IMR-90 (cell line): Measurements from ENCODE around the gene PSRC1. TPM values are rescaled to one million over a fixed set of nuclear protein-coding genes. Genes with fewer than 3 reads are reported as not detected.

ENCODE experiments used
- ATAC-seq: fragments of 200-7000 bp; cut with Tn5 transposase; 2 replicates; pipeline ENCODE4 v1.9.1; 2020; ENCODE audit warnings: low read depth, mild to moderate bottlenecking, moderate library complexity
- BruUV-seq: library from RNA; stranded (reverse); fragments of 400-500 nt; replicated peaks from 2 replicates; lab custom pipeline; 2021; lab: Mats Ljungman, UMichigan
- CTCF ChIA-PET: fragments of 300-600 bp; formaldehyde crosslinking; extraction: SDS; loops from one replicate; lab custom pipeline; 2021; ENCODE audit warnings: antibody characterized with exemption; lab: Yijun Ruan, JAX
- POLR2A ChIA-PET: fragments of 300-600 bp; sonication (Branson Sonifier 250); formaldehyde crosslinking; loops from one replicate; lab custom pipeline; 2022; ENCODE audit warnings: antibody characterized with exemption; ENCODE audit not compliant: unreplicated experiment; lab: Charles Lee
- DNase-seq: peaks from one replicate; pipeline ENCODE4 v3.0.0; 2013
- H2AFZ ChIP-seq: replicated peaks from 2 replicates; pipeline ENCODE3; 2013; ENCODE audit warnings: low read length, mild to moderate bottlenecking; ENCODE audit not compliant: poor library complexity
- H2AK5ac ChIP-seq: 2 replicates; pipeline ENCODE4 v1.6.1; 2013; ENCODE audit warnings: low read depth, low read length, inconsistent platforms
- H2AK9ac ChIP-seq: replicated peaks from 2 replicates; pipeline ENCODE3; 2013; ENCODE audit warnings: mild to moderate bottlenecking, low read depth, low read length, moderate library complexity; ENCODE audit not compliant: poor library complexity
- H2BK120ac ChIP-seq: 2 replicates; pipeline ENCODE4 v1.6.1; 2013; ENCODE audit warnings: low read depth, low read length, inconsistent platforms
- H2BK15ac ChIP-seq: 3 replicates; pipeline ENCODE4 v1.6.1; 2013; ENCODE audit warnings: low read depth, low read length, inconsistent platforms
- H2BK20ac ChIP-seq: 2 replicates; pipeline ENCODE4 v1.6.1; 2013; ENCODE audit warnings: low read depth, mild to moderate bottlenecking, inconsistent platforms, low read length, moderate library complexity
- H2BK5ac ChIP-seq: 2 replicates; pipeline ENCODE4 v1.6.1; 2013; ENCODE audit warnings: mild to moderate bottlenecking, low read depth, low read length, inconsistent platforms; ENCODE audit not compliant: poor library complexity, severe bottlenecking
- H3K14ac ChIP-seq: replicated peaks from 2 replicates; pipeline ENCODE4 v1.6.1; 2013; ENCODE audit warnings: low read depth, low read length, inconsistent platforms
- H3K18ac ChIP-seq: 2 replicates; pipeline ENCODE4 v1.6.1; 2013; ENCODE audit warnings: low read depth, low read length, control low read depth
- H3K23ac ChIP-seq: 2 replicates; pipeline ENCODE4 v1.6.1; 2013; ENCODE audit warnings: low read depth, low read length, inconsistent platforms
- H3K27ac ChIP-seq: 2 replicates; pipeline ENCODE4 v1.5.1; 2013; ENCODE audit warnings: mild to moderate bottlenecking, control low read depth, low read length; ENCODE audit not compliant: insufficient read depth
- H3K27me3 ChIP-seq: 2 replicates; pipeline ENCODE4 v1.6.1; 2013; ENCODE audit warnings: low read length; ENCODE audit not compliant: control insufficient read depth, insufficient read depth
- H3K36me3 ChIP-seq: 2 replicates; pipeline ENCODE4 v1.6.1; 2013; ENCODE audit warnings: low read length, mixed read lengths; ENCODE audit not compliant: control insufficient read depth, insufficient read depth
- H3K4ac ChIP-seq: 2 replicates; pipeline ENCODE4 v1.6.1; 2013; ENCODE audit warnings: low read depth, low read length, inconsistent platforms
- H3K4me1 ChIP-seq: 2 replicates; pipeline ENCODE4 v1.6.1; 2013; ENCODE audit warnings: low read length, mixed read lengths; ENCODE audit not compliant: control insufficient read depth, insufficient read depth
- H3K4me2 ChIP-seq: 2 replicates; pipeline ENCODE4 v1.6.1; 2013; ENCODE audit warnings: low read depth, mild to moderate bottlenecking, control low read depth, low read length, moderate library complexity
- H3K4me3 ChIP-seq: 2 replicates; pipeline ENCODE4 v1.5.1; 2013; ENCODE audit warnings: low read depth, mild to moderate bottlenecking, control low read depth, low read length, moderate library complexity; ENCODE audit not compliant: insufficient read depth
- H3K56ac ChIP-seq: 2 replicates; pipeline ENCODE4 v1.6.1; 2013; ENCODE audit warnings: low read length, inconsistent platforms; ENCODE audit not compliant: insufficient read depth; ENCODE audit errors: extremely low read depth
- H3K79me1 ChIP-seq, 2 experiments: 2 replicates each; pipeline ENCODE4 v1.6.1; 2013; ENCODE audit warnings: low read length in 2 of 2, inconsistent platforms in 1 of 2, low read depth in 1 of 2
- H3K9ac ChIP-seq: 2 replicates; pipeline ENCODE4 v1.6.1; 2013; ENCODE audit warnings: low read depth, low read length, control low read depth
- H3K9me1 ChIP-seq: 2 replicates; pipeline ENCODE4 v1.6.1; 2013; ENCODE audit warnings: low read length, inconsistent platforms; ENCODE audit not compliant: insufficient read depth
- H3K9me3 ChIP-seq: 2 replicates; pipeline ENCODE4 v1.6.1; 2013; ENCODE audit warnings: low read length; ENCODE audit not compliant: control insufficient read depth, insufficient read depth
- H4K20me1 ChIP-seq: 2 replicates; pipeline ENCODE4 v1.6.1; 2013; ENCODE audit warnings: low read length, inconsistent platforms; ENCODE audit not compliant: insufficient read depth
- H4K5ac ChIP-seq: 2 replicates; pipeline ENCODE4 v1.6.1; 2013; ENCODE audit warnings: mild to moderate bottlenecking, low read depth, low read length, control low read depth
- H4K8ac ChIP-seq, 2 experiments: 2 replicates each; pipeline ENCODE4 v1.6.1; 2013; ENCODE audit warnings: low read depth in 2 of 2, low read length in 2 of 2, control low read depth in 1 of 2, inconsistent platforms in 1 of 2
- H4K91ac ChIP-seq: 2 replicates; pipeline ENCODE4 v1.6.1; 2013; ENCODE audit warnings: low read depth, low read length, inconsistent platforms; ENCODE audit not compliant: insufficient read depth
- BHLHE40 ChIP-seq: fragments of 150-350 bp; IDR thresholded peaks from 2 replicates; pipeline ENCODE4 v1.6.1; 2016; ENCODE audit warnings: mild to moderate bottlenecking, low read depth, low read length
- CEBPB ChIP-seq: IDR thresholded peaks from 2 replicates; pipeline ENCODE4 v1.6.1; 2012; ENCODE audit warnings: low read depth, low read length, improper control_type of control experiment
- CHD1 ChIP-seq: IDR thresholded peaks from 2 replicates; pipeline ENCODE4 v1.6.1; 2012; ENCODE audit warnings: low read depth, low read length, improper control_type of control experiment
- CTCF ChIP-seq: conservative IDR thresholded peaks from 2 replicates; pipeline ENCODE4 v1.5.1; 2012; ENCODE audit warnings: mild to moderate bottlenecking, low read depth, low read length, improper control_type of control experiment
- ELK1 ChIP-seq: fragments of 150-350 bp; IDR thresholded peaks from 2 replicates; pipeline ENCODE4 v1.6.1; 2016; ENCODE audit warnings: low read depth, mild to moderate bottlenecking, low read length, moderate library complexity, borderline replicate concordance
- FOS ChIP-seq: fragments of 150-350 bp; IDR thresholded peaks from 2 replicates; pipeline ENCODE4 v1.6.1; 2016; ENCODE audit warnings: low read depth, low read length
- MAFK ChIP-seq: IDR thresholded peaks from 2 replicates; pipeline ENCODE4 v1.6.1; 2012; ENCODE audit warnings: low read depth, low read length, improper control_type of control experiment
- MAZ ChIP-seq: IDR thresholded peaks from 2 replicates; pipeline ENCODE4 v1.6.1; 2012; ENCODE audit warnings: low read depth, mild to moderate bottlenecking, low read length, improper control_type of control experiment, moderate library complexity, borderline replicate concordance
- MXI1 ChIP-seq: IDR thresholded peaks from 2 replicates; pipeline ENCODE4 v1.6.1; 2012; ENCODE audit warnings: low read depth, mild to moderate bottlenecking, low read length, moderate library complexity, borderline replicate concordance
- NFE2L2 ChIP-seq: fragments of 150-350 bp; IDR thresholded peaks from 2 replicates; pipeline ENCODE4 v1.6.1; 2016; ENCODE audit warnings: low read depth, mild to moderate bottlenecking, low read length
- POLR2A ChIP-seq: IDR thresholded peaks from 2 replicates; pipeline ENCODE4 v1.6.1; 2012; ENCODE audit warnings: mild to moderate bottlenecking, low read depth, low read length
- RAD21 ChIP-seq: IDR thresholded peaks from 2 replicates; pipeline ENCODE4 v1.6.1; 2012; ENCODE audit warnings: low read length, improper control_type of control experiment
- RCOR1 ChIP-seq: IDR thresholded peaks from 2 replicates; pipeline ENCODE4 v1.6.1; 2012; ENCODE audit warnings: mild to moderate bottlenecking, low read length, improper control_type of control experiment; ENCODE audit not compliant: insufficient replicate concordance
- SMC3 ChIP-seq: fragments of 150-350 bp; IDR thresholded peaks from 2 replicates; pipeline ENCODE4 v1.6.1; 2016; ENCODE audit warnings: low read depth, mild to moderate bottlenecking, antibody characterized with exemption, low read length, moderate library complexity
- USF2 ChIP-seq: fragments of 150-350 bp; IDR thresholded peaks from 2 replicates; pipeline ENCODE4 v1.6.1; 2017; ENCODE audit warnings: mild to moderate bottlenecking, antibody characterized with exemption, low read length, low read depth
- WGBS, 2 experiments: methylation state at CpG; one replicate each; pipeline versions ENCODE4 v1.1.5 to v1.1.7; 2013; ENCODE audit warnings: missing lambda C conversion rate in 2 of 2; ENCODE audit not compliant: insufficient read length in 1 of 2; ENCODE audit errors: extremely low coverage in 2 of 2; 5-methylcytosine and 5-hydroxymethylcytosine counted together
- dilution Hi-C: fragments of 300-500 bp; cut with HindIII; formaldehyde crosslinking; loops from one replicate; pipeline ENCODE4 v1.14.3; 2018; ENCODE audit warnings: low sequenced_read_pairs; ENCODE audit not compliant: unreplicated experiment
- in situ Hi-C: fragments of 300-500 bp; cut with MboI; formaldehyde crosslinking; loops from 3 replicates; pipeline ENCODE4 v1.14.3; 2019; ENCODE audit warnings: low sequenced_read_pairs, inconsistent platforms, mixed read lengths
- intact Hi-C: fragments of 100-400 bp; cut with micrococcal nuclease; formaldehyde crosslinking; loops from 2 replicates; pipeline ENCODE4 v1.10.0; 2022
- polyA plus RNA-seq, 3 experiments: library from polyadenylated mRNA; depleted of rRNA; stranded (reverse); fragments of >200 nt; gene quantifications; 2 replicates each; pipeline ENCODE4 v1.2.3, GENCODE V29; 2012; ENCODE audit warnings: low replicate concordance in 1 of 3
- total RNA-seq: library from RNA; depleted of rRNA; stranded (reverse); fragments of >200 nt; gene quantifications from 2 replicates; pipeline ENCODE4 v1.2.3, GENCODE V29; 2012

The PSRC1 gene
- total and polyA plus RNA-seq, 2 of the 4 experiments (the other 2 are of a cell fraction) = 34.6 to 40.3 TPM

- Histone ChIP-seq H2AK5ac (no peak overlapping the region; the same call in 1 of the 2 replicates), H4K8ac (no peak overlapping the region), H3K9me3 (no peaks in the 10 kb centered on the region), H3K9ac (no peak overlapping the region), H3K9me1 (peaks cover 21% of the 10 kb centered on the region), H2AFZ (no peak overlapping the region), H4K20me1 (peaks cover 2% of the 10 kb centered on the region; the same call in 1 of the 2 replicates), H3K4me3 (no peak overlapping the region), H4K5ac (no peak overlapping the region), H3K79me1 (peaks cover 0 to 4% of the 10 kb centered on the region in 2 experiments; a peak in 1 of 4 replicates), H3K36me3 (no peaks in the 10 kb centered on the region), H3K4me1 (peaks cover 21% of the 10 kb centered on the region), H3K27ac (no peak overlapping the region), H2BK120ac (no peak overlapping the region), H3K4ac (0 out of 2 replicates have a peak overlapping the region, but pooled peaks have one; percentile 34), H2BK5ac (no peak overlapping the region), H2BK20ac (no peak overlapping the region), H2AK9ac (no peak overlapping the region), H4K91ac (0 out of 2 replicates have a peak overlapping the region, but pooled peaks have one; percentile 22), H3K27me3 (no peaks in the 10 kb centered on the region), H3K56ac (no peak overlapping the region), H3K4me2 (no peak overlapping the region), H3K23ac (0 out of 2 replicates have a peak overlapping the region, but pooled peaks have one; percentile 54), H2BK15ac (no peak overlapping the region), H3K18ac (no peak overlapping the region), H3K14ac (0 out of 2 replicates have a peak overlapping the region, but pooled peaks have one; percentile 53)
- ChIA-PET POLR2A (no interaction called here), CTCF (no interaction called here)
- DNase-seq = no peak
- intact Hi-C loops (no loop called here), in situ Hi-C loops (no loop called here), dilution Hi-C loops (no loop called here)
- whole genome bisulfite sequencing, 2 experiments = no CpG with 5 or more reads among the region's 8 CpGs
- ATAC-seq = no peak
- BruUV-seq = no TSS peak
- TF ChIP-seq USF2 (no peak), NFE2L2 (no peak), CHD1 (no peak), MXI1 (no peak), CEBPB (no peak), MAFK (no peak), MAZ (no peak), RCOR1 (no peak), RAD21 (no peak), FOS (no peak), SMC3 (no peak), POLR2A (no peak), BHLHE40 (no peak), ELK1 (no peak), CTCF (no peak)
Measured at GRCh38 chr1:109304226-109304920, 21.4 kb upstream of the PSRC1 start.
